GM21576 (cell line): ENCODE measurements around the gene LMAN2L.

ENCODE experiments used
- ATAC-seq: cut with Tn5 transposase; IDR thresholded peaks from one replicate; pipeline ENCODE4 v1.9.1; 2021; ENCODE audit warnings: mild to moderate bottlenecking, moderate library complexity; ENCODE audit not compliant: unreplicated experiment

The LMAN2L gene, protein sequence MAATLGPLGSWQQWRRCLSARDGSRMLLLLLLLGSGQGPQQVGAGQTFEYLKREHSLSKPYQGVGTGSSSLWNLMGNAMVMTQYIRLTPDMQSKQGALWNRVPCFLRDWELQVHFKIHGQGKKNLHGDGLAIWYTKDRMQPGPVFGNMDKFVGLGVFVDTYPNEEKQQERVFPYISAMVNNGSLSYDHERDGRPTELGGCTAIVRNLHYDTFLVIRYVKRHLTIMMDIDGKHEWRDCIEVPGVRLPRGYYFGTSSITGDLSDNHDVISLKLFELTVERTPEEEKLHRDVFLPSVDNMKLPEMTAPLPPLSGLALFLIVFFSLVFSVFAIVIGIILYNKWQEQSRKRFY

GRCh38 chr2:96739633-96740428 lies at the start of gene LMAN2L:
LMAN2L (minus strand) TSS chr2:96740064; CDS start chr2:96740040, 24 bp downstream.
- peak; percentile 99 for ATAC-seq

DNA sequence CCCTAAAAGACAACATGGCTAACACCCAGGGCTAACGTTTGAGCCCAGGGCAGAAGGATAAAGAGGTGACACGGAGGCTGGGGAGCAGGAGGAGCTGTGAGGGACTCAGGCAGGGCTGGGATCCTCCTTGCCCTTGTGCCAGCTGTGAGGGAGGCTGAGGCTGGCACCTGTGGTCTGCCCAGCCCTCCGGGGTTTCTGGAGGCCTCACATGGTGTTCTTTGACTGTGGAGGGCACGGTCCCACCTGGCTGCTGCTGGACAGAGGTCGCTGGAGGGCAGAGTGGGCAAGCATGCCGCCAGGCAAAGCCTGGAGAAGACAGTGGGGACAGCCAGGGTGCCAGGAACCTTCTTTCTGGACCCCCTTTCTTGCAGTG lies 49.4 kb upstream of the LMAN2L start:
- no peak for ATAC-seq

DNA sequence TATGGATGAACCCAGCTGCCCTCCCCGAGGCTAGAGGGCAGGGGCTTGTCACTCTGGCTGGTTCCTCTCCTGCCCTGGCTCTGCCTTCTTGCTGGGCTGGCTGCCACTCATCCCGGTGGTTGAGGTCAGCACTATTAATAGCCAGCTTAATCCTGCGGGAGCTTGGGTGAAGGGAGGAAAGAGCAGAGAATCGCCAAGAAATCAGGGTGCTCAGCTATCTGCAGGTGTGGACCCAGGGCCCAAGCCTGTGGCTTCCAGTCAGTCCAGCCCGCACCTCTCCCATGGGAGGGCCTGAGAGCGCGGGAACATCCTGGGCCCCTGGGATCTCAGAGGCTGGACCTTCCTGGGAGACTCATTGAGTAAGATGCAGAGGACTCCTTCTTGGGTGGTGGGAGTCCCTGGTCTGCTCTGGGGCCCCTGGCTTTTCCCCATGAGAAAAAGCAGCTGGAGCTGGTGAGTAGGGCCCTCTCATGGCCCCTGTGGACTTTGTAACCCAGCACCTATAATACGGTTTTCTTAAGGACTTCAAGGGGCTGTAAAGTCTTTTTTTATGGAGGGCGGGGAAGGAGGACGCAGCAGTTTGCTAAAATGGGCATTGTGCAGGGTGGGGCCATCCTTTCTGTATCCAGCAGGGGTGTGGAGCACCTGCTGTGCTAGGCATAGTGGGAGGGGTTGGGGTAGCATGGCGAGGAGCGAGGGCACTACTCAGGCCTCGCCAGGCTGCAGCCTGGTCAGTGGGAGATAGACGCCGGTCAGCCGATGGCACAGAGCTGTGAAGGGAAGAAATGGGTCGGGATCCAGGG lies 48.8 kb upstream of the LMAN2L start:
- ATAC-seq, result no peak

GRCh38 chr2:96787411-96787810 lies 47.5 kb upstream of the LMAN2L start:
- ATAC-seq, result no peak

DNA sequence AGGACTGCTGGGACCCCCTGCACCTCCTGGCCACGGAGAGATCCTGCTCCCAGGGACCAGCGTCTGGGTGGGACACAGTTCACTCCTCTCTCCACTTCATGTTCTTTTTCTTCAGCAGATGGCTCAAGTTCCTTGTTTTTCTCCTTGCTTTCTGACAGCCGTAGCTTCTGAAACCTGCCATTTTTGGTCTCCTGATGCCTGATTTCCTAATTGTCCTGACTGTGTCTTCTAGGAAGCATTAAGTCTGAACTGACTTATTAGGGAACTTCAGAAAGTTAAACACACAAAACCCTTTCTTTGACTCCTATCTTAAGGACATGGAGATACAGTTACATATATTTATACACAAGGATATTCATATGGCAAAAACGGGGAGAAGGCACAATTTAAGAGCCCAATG lies 43.5 kb upstream of the LMAN2L start:
- ATAC-seq, result no peak

DNA sequence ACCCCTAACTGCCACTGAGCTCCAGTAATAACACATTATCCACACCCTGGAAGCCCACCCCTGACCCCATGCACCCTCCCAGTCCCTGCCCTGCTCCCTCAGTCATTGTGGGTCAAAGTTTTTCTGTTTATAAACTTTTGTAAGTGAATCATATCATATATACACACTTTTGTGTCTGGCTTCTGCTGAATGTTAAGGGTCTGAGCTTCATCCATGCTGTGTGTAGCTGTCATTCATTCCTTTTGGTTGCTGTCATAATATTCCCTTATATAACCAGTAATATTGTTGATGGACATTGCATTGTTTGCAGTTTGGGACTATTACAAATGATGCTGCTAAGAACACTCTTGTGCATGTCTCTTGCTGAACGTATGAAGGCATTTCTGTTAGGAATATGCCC lies 35.3 kb upstream of the LMAN2L start:
- ATAC-seq, result no peak

GRCh38 chr2:96773922-96774321 lies 34.1 kb upstream of the LMAN2L start:
- ATAC-seq, result peak; percentile 34

DNA sequence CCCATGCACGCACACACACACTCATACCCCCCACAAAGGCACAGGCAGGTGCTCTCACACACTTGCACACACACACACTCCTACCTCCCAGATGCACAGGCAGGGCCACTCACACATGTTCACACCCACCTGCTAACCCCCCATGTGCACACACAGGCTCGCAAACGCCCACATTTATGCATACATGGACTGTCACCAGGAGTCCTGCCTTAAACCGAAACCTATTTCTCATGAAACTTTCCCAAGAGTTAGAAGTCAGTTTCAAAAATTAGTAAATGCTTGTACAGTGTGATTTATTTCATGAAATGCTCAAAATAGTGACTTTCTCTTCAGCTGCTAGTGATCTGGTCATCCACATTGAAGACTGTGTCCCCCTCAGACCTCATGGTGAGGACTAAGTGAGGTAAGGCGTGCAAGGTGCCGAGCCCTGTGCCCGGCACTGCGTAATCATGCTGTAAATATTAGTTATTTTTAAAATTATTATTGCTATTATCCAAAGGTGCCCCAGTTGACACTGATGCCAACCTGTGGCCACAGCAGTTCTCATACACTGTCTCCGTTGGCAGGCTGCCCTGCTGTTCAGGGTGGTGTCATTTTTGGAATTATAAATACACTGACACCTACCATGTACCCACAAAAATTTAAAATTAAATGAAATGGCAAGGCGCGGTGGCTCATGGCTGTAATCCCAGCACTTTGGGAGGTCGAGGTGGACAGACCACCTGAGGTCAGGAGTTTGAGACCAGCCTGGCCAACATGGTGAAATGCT lies 33.2 kb upstream of the LMAN2L start:
- ATAC-seq, result peak; percentile 34

DNA sequence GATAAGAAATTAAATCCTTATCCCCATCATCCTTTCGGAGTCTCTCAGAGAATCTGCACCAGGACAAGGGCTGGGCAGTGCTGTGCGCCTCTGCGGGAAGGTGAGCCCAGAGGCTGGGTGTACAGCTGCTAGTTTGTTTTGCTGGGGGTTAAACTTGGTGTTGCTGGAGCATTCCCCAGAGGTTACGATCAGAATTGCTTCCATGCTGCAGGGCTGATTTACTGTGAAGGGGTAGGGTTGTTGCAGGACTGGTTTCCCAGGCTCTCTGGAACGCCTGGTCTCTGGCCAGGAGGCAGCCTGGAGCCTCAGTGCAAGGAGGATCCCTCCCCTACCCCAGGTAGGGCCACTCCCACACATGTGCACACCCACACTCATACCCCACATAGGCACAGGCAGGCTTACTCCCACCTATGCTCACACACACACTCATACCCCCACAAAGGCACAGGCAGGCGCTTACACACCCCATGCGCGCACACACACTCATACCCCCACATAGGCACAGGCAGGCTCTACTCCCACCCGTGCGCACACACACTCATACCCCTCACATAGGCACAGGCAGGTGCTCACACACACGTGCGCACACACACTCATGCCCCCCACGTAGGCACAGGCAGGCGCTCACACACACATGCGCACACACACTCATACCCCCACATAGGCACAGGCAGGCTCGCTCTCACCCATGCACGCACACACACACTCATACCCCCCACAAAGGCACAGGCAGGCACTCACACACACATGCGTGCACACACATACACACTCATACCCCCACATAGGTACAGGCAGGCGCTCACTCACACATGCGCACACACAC lies 32.1 kb upstream of the LMAN2L start:
- no peak for ATAC-seq

DNA sequence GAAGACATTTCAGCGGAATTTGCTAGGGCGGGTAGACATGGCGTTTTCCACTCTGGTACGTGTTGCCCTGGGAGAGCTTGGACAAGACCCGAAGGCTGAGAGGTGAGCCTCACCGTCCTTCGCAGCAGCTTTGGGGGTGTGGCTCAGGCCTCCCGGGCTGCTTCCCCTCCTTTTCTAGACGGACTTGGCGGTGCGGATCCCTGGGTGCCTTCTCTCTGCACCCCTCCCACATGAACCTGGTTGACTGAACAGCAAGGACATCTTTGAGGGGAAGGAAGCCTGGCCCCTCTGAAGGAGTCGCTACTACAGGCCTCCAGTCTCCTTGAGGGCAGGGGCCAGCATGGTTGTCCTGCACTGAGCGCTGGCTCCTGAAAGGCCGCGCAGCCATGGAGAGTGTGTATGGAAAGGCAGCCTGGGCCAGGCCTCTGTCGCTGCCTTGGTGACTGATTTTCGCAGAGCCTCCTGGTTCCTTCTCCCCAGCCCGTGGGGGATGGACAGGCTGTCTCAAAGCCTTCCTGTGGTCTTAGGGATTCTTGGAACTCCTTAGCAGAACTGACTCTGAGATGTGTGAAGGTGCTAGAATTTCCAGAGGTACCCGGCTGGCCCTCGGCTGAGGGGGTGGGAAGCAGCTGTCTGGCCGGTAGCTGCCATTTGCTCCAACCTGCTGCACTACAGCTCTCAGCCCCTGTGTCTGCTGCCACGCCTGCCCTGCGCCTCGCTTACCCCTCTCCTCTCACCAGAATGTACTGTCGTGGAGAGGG lies 30.8 kb upstream of the LMAN2L start:
- ATAC-seq, result no peak

DNA sequence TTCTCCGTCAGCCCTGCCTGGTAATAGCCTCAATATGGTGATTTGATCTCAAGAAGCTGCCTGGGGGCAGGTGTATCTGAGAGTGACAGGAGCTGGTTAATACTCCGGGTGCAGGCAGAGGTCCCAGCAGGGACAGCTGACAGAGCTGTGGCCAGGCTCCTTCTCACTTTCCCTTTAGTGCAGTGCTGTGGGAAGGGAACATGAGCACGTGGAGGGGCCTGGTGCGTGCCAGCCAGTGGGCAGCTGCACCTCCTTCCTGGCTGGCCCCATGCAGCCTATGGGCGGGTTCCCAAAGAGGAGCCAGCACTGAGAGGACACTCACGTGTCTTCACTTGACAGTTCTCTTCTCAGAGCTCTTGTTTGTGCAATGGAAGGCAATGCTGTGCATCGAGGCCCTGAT lies 29.9 kb upstream of the LMAN2L start:
- ATAC-seq, result no peak

DNA sequence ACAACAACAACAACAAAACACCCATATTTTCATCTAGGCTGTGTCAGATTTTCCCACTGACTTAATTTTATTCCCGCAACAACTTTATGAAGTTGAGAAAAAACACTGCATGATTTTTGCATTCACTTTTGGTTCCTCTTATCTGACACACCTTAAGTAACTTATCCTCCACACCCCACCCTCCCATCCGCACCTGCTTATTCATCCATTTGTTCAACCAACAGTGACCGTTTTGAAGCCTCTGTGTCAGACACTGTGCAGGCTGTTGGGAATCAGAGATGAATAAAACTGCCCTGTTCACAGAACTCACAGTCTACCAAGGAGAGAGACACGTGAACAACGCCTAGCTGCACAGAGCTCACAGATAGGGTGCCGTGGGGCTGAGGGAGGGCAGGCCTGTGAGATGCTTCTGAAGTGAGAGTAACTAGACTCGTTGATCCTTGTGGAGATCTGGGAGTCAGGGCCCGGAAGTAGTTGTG lies 28.3 kb upstream of the LMAN2L start:
- ATAC-seq, result no peak

GRCh38 chr2:96767135-96767871 lies 27.4 kb upstream of the LMAN2L start:
- ATAC-seq, result no peak

- ATAC-seq, result no peak
Observed at GRCh38 chr2:96764253-96764637, 24.4 kb upstream of the LMAN2L start.

DNA sequence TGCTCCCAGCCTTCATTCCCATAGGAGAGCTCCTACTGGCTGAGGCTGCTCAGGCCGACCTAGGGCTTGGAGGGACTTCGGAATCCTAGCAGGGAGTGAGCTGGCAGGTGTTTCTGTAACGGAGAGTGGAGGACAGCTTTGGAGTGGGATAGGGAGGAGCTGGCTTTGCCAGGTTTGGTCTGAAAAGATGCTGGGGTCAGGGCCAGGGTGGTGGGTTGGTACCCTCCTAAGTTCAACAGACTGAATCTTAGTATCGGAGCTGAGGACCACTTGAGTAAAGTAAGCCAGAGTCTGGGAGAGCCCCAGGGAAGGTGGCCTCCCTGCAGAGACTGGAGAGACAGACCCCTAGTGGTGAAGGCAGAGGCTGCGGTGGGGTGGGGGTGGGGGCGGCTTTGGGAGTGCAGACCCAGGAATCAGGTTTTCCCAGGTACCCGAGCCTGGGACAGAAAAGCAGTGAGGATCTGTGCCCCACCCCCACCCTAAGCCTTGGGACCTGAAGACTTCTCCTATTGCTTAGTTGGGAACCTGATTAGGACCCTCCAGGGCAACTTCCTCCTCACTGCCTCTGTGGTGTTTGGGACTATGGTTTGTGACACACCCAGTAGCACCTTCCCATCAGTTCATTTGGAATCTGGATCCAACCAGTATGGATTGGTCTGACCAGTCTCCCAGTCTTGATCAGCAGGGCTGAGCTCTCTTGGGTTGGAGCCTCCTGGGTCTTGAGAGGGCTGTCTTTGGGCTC lies 23.8 kb upstream of the LMAN2L start:
- no peak for ATAC-seq

GRCh38 chr2:96762529-96763311 lies 22.9 kb upstream of the LMAN2L start:
- no peak for ATAC-seq
